GM18909 (cell line): ENCODE measurements around the gene UBXN2A.

ENCODE experiments used
- ATAC-seq: cut with Tn5 transposase; IDR thresholded peaks from one replicate; pipeline ENCODE4 v1.9.1; 2021; ENCODE audit warnings: mild to moderate bottlenecking; ENCODE audit not compliant: unreplicated experiment, poor library complexity

Gene UBXN2A

GRCh38 chr2:23939987-23940717 lies at the start of gene UBXN2A:
UBXN2A (plus strand) TSS chr2:23940463; CDS start chr2:23958315, 17,852 bp downstream.
- ATAC-seq: peak; percentile 78

- no peak for ATAC-seq
These were observed 40.1 kb upstream of the UBXN2A start for GRCh38 chr2:23900133-23900532.

GRCh38 chr2:23900541-23901322 lies 39.5 kb upstream of the UBXN2A start:
- ATAC-seq: no peak

GRCh38 chr2:23901966-23902846 lies 38.1 kb upstream of the UBXN2A start:
- no peak for ATAC-seq

GRCh38 chr2:23903034-23903433 lies 37.2 kb upstream of the UBXN2A start:
- ATAC-seq: no peak

GRCh38 chr2:23904215-23904614 lies 36.0 kb upstream of the UBXN2A start:
- ATAC-seq: no peak

- no peak for ATAC-seq
These were observed 35.6 kb upstream of the UBXN2A start for GRCh38 chr2:23904692-23905091.

- ATAC-seq: peak; percentile 50
These were observed 35.1 kb upstream of the UBXN2A start for GRCh38 chr2:23905155-23905554.

GRCh38 chr2:23912054-23912453 lies 28.2 kb upstream of the UBXN2A start:
- ATAC-seq: no peak

- no peak for ATAC-seq
These were observed 24.9 kb upstream of the UBXN2A start for GRCh38 chr2:23915327-23915726.

GRCh38 chr2:23916727-23917405 lies 23.4 kb upstream of the UBXN2A start:
- ATAC-seq: peak; percentile 85

GRCh38 chr2:23918837-23919489 lies 21.3 kb upstream of the UBXN2A start:
- no peak for ATAC-seq

GRCh38 chr2:23924589-23925359 lies 15.5 kb upstream of the UBXN2A start:
- ATAC-seq: no peak

GRCh38 chr2:23925702-23926289 lies 14.5 kb upstream of the UBXN2A start:
- ATAC-seq: peak; percentile 64

- ATAC-seq: peak; percentile 30
These were observed 13.9 kb upstream of the UBXN2A start for GRCh38 chr2:23926290-23926749.

GRCh38 chr2:23926750-23927571 lies 13.3 kb upstream of the UBXN2A start, which contains the start of gene ATAD2B:
ATAD2B (minus strand) TSS chr2:23927123; CDS start chr2:23926770, 353 bp downstream.
- ATAC-seq: peak; percentile 80

GRCh38 chr2:23934259-23934658 lies 6.0 kb upstream of the UBXN2A start:
- ATAC-seq: no peak
